Bronchial epithelial cell (primary cell): Measurements from ENCODE around the gene ARHGAP20. TPM values are rescaled to one million over a fixed set of nuclear protein-coding genes. Genes with fewer than 3 reads are reported as not detected.

Experiments
- DNase-seq: peaks from one replicate; pipeline ENCODE4 v3.0.0-alpha.2; 2010; ENCODE audit warnings: low read depth
- FAIRE-seq: peaks from 2 replicates; lab custom pipeline; 2011; peaks lifted over from hg19 to GRCh38; lab: Jason Lieb, UNC
- H3K27me3 ChIP-seq: 2 replicates; pipeline ENCODE4 v1.5.1; 2011; ENCODE audit warnings: low read length; ENCODE audit not compliant: control insufficient read depth, insufficient read depth
- H3K36me3 ChIP-seq: 2 replicates; pipeline ENCODE4 v1.5.1; 2011; ENCODE audit warnings: low read length; ENCODE audit not compliant: control insufficient read depth, insufficient read depth
- H3K4me3 ChIP-seq: 2 replicates; pipeline ENCODE4 v1.5.1; 2011; ENCODE audit warnings: mild to moderate bottlenecking, low read depth, low read length, control low read depth
- total RNA-seq: library from RNA; depleted of rRNA; stranded (reverse); fragments of >200 nt; gene quantifications from 2 replicates; pipeline ENCODE4 v1.2.1, GENCODE V29; 2014
- TF ChIP-seq, protein P1 (sequence below): IDR thresholded peaks from 2 replicates; pipeline ENCODE4 v1.5.1; 2011; ENCODE audit warnings: mild to moderate bottlenecking, moderate library complexity, low read length, control low read depth, inconsistent platforms; ENCODE audit not compliant: insufficient read depth, severe bottlenecking

Gene ARHGAP20
- total RNA-seq, 1 donor from 2014 or later, result under 0.01 TPM

DNA sequence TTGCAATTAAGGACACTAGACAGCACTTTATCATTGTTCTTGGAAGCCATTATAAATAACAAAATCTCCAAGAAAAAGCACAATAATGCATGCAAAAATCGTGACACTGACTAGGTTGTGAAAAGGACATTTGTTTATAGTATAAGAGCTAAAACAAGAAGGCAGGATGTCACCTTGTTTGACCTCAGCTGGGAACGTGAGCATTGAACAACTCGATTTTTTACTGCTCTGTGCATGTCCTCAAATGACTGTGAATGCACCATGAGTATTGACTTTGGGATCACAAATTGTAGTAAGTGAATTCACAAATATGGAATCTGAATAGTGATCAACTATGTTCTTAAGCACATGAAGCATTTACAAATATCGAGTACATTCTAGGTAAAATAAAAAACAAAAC lies 35.3 kb upstream of the ARHGAP20 start:
- Histone ChIP-seq H3K27me3 (no peaks in the 10 kb centered on the region), H3K36me3 (no peaks in the 10 kb centered on the region), H3K4me3 (no peak overlapping the region)
- DNase-seq, result no peak
- TF ChIP-seq, protein P1, sequence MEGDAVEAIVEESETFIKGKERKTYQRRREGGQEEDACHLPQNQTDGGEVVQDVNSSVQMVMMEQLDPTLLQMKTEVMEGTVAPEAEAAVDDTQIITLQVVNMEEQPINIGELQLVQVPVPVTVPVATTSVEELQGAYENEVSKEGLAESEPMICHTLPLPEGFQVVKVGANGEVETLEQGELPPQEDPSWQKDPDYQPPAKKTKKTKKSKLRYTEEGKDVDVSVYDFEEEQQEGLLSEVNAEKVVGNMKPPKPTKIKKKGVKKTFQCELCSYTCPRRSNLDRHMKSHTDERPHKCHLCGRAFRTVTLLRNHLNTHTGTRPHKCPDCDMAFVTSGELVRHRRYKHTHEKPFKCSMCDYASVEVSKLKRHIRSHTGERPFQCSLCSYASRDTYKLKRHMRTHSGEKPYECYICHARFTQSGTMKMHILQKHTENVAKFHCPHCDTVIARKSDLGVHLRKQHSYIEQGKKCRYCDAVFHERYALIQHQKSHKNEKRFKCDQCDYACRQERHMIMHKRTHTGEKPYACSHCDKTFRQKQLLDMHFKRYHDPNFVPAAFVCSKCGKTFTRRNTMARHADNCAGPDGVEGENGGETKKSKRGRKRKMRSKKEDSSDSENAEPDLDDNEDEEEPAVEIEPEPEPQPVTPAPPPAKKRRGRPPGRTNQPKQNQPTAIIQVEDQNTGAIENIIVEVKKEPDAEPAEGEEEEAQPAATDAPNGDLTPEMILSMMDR, result no peak
- no peak for FAIRE-seq

DNA sequence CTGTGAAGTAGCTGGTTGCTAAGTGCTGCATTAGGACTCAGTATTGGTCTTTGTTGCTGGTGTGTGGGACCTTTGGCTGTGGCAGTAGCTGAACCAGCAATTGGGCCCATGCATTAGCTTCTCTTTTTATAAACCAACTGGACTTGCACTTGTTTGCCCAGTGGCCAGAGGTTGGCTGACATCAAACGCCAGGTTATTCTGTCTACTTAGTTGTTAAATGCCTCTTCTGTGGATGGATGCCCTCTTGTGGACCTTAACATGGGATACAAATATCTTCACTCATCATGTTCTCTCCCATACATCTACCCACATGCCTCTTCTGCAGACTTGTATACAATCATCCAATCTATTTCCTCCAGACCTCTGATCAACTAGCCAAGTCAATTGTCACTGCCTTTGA lies 26.4 kb upstream of the ARHGAP20 start:
- FAIRE-seq, result no peak

DNA sequence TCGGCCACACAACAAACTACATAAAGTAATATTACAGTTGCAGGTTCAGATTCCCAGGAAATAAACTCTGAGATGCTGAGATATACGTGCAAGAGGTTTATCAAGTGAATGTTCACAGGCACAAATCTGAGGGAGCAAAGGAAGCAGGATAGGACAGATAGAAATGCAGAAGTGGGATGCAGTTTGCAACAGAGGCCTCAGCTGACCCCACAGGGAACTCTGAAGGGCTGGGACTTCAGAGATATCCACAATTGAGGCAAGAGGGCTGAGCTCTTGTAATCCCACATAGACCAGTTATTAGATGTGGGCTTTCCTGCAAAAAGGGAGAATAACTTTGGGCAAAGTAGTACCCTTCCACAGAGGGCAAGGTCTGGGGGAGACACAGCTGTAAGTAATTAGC lies 25.4 kb upstream of the ARHGAP20 start:
- Histone ChIP-seq H3K4me3 (no peak overlapping the region), H3K36me3 (no peaks in the 10 kb centered on the region), H3K27me3 (no peaks in the 10 kb centered on the region)
- FAIRE-seq (no peak), DNase-seq (no peak)
- TF ChIP-seq, protein P1, result no peak

More for the DNA sequence above, 26.4 kb upstream of the ARHGAP20 start:
- TF ChIP-seq, protein P1, result no peak
- no peak overlapping the region for H3K4me3 ChIP-seq
- H3K36me3 ChIP-seq, result no peaks in the 10 kb centered on the region
- DNase-seq, result no peak
- no peaks in the 10 kb centered on the region for H3K27me3 ChIP-seq

DNA sequence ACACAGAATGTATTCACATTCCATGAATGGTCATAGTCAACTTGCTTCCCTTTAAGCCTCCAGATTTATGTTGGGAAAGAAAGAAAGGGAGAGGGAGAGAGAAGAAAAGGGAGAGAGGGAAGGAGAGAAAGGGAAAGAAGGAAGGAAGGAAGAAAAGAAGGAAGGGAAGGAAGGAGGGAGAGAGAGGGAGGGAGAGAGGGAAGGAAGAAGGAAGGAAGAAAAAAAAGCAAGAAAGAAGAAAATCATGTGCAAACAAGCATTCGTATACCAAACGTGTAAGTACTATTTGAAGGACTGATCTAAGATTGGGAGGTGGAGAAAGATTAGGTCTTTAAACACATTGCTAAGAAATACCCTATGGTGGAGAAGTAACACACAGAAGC lies 23.9 kb upstream of the ARHGAP20 start:
- TF ChIP-seq, protein P1, result no peak
- DNase-seq (no peak), FAIRE-seq (no peak)
- Histone ChIP-seq H3K4me3 (no peak overlapping the region), H3K36me3 (no peaks in the 10 kb centered on the region), H3K27me3 (no peaks in the 10 kb centered on the region)

DNA sequence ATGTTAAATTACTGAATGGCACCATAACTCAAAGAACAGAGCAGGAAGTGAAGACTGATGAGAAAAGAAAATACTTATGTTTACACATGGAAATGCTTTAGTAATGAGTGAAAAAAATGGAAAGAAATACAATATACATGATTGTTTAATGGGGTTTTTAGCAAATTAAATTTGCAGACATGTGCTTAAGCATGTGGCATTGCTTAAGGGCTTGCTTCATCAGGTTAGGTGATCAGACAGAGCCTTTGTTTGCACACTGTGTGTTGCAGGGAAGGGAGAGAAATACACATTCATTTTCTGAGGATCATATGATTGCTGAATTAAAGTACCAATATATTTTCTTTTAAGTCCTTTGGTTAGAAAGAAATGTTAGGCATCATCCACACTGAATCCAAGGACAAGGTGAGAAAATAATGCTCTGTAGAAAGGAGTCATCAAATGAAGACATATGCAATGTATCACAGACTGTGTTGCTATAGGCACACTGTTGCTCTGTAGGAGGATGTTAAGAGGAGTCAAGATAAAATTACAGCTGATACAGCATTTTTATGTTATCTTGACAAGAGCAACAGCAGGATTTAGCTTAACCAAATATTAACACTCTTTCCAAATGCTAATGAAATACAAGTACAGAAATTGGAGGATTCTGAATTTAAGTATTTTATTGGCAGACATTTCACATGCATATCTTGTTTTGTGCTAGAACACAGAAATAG lies 23.4 kb upstream of the ARHGAP20 start:
- FAIRE-seq (no peak), DNase-seq (no peak)

More for the DNA sequence above, 23.4 kb upstream of the ARHGAP20 start:
- TF ChIP-seq, protein P1, result no peak
- Histone ChIP-seq H3K36me3 (no peaks in the 10 kb centered on the region), H3K4me3 (no peak overlapping the region), H3K27me3 (no peaks in the 10 kb centered on the region)
